ENCODE measurements around the gene CACNB4. TPM values are rescaled to one million over a fixed set of nuclear protein-coding genes. Genes with fewer than 3 reads are reported as not detected.
"Not testable (repeated sequence)": the region's sequence is repeated elsewhere in the genome, so short reads cannot be mapped to it uniquely, and the experiment has no call there.

Gene CACNB4
- total RNA-seq, 1 donor from 2014 or later: 4.9 TPM

DNA sequence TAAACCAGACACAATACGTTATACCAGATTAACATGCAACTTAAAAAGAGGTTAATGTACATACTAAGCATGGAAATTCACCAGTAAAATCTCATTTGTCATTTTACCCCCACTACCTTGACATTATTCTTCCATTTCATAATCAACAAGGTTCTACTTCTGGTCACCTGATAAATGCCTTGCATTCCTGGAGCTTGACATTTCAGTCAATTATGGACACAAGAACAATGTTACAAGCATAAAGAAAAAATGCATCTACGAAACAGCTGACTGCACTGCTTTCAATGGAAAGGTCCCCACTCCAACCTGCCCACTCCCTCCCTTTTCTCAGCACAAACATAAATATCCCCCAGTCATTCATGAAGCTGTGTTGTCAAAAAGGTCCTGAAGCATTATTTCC, 302.1 kb downstream of the CACNB4 start:
- no peaks in the 10 kb centered on the region for H3K27me3 ChIP-seq
- H3K4me3 ChIP-seq: no peak overlapping the region
- intact Hi-C loops (cut with DNase I): no loop called here
- H3K27ac ChIP-seq: no peak overlapping the region
- H3K9me3 ChIP-seq: no peaks in the 10 kb centered on the region
- peaks cover 0 to 2% of the 10 kb centered on the region in 2 donors for H3K36me3 ChIP-seq
- no peak for TF ChIP-seq POLR2A (IDR thresholded peaks at IDR 0.05)
- TF ChIP-seq, protein P1, sequence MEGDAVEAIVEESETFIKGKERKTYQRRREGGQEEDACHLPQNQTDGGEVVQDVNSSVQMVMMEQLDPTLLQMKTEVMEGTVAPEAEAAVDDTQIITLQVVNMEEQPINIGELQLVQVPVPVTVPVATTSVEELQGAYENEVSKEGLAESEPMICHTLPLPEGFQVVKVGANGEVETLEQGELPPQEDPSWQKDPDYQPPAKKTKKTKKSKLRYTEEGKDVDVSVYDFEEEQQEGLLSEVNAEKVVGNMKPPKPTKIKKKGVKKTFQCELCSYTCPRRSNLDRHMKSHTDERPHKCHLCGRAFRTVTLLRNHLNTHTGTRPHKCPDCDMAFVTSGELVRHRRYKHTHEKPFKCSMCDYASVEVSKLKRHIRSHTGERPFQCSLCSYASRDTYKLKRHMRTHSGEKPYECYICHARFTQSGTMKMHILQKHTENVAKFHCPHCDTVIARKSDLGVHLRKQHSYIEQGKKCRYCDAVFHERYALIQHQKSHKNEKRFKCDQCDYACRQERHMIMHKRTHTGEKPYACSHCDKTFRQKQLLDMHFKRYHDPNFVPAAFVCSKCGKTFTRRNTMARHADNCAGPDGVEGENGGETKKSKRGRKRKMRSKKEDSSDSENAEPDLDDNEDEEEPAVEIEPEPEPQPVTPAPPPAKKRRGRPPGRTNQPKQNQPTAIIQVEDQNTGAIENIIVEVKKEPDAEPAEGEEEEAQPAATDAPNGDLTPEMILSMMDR (IDR thresholded peaks at IDR 0.05): no peak
- TF ChIP-seq POLR2AphosphoS5 (IDR thresholded peaks at IDR 0.05; ENCODE audit: insufficient read depth in 1 of 2, low read depth in 1 of 2): no peak
- no peak for DNase-seq (ENCODE audit: extremely low spot score in 2 of 2)
- H3K4me1 ChIP-seq: no peaks in the 10 kb centered on the region

DNA sequence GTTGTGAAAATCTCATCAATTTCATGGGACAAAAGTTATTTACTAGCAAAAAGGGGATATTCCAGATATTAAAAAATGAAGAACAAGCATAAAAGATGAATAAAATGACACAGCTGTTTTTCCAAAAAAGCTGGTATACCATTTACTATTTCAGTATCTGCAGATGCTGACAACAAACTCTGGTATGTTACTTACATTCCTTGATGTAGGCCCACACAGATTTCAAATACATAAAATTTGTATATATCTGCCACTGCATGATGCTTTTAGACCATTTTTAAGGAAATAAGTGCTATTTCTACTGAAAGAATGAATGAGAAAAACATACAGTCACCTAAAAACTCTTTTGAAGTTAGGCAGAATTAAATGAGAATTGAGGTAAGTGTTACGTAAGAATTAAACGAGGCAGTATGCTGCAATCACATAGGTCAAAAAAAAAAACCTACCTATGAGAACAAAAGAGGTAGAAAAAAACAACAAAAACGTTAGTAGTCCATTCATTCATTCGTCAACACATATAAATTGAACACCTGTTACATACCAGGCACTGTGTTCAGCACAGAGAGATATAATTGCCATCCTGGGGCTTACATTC, 303.1 kb downstream of the CACNB4 start:
- Histone ChIP-seq H3K36me3 (no peaks in the 10 kb centered on the region), H3K4me3 (no peak overlapping the region), H3K9me3 (no peaks in the 10 kb centered on the region), H3K27me3 (no peaks in the 10 kb centered on the region), H3K27ac (no peak overlapping the region), H3K4me1 (no peaks in the 10 kb centered on the region)
- DNase-seq (ENCODE audit: extremely low spot score in 2 of 2): no peak
- intact Hi-C loops (cut with DNase I): loop anchor here (1.0 kb wide), 1 partner anchor 27 kb away; no protein-coding TSS in a partner anchor
- TF ChIP-seq, protein P1 (IDR thresholded peaks at IDR 0.05): no peak
- TF ChIP-seq POLR2A (IDR thresholded peaks at IDR 0.05) (no peak), POLR2AphosphoS5 (IDR thresholded peaks at IDR 0.05; ENCODE audit: insufficient read depth in 1 of 2, low read depth in 1 of 2) (no peak)

DNA sequence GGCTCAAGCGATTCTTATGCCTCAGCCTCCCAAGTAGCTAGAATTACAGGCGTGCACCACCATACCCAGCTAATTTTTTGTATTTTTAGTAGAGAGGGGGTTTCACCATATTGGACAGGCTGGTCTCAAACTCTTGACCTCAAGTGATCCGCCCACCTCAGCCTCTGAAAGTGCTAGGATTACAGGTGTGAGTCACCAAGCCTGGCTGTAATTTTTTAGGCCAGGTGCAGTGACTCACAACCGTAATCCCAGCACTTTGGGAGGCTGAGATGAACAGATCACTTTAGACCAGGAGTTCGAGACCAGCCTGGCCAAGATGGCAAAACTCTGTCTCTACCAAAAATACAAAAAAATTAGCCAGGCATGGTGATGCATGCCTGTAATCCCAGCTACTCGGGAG, 304.4 kb downstream of the CACNB4 start:
- H3K27me3 ChIP-seq; H3K4me3 ChIP-seq; H3K27ac ChIP-seq; H3K9me3 ChIP-seq; H3K4me1 ChIP-seq; intact Hi-C loops (cut with DNase I); DNase-seq (ENCODE audit: extremely low spot score in 2 of 2); H3K36me3 ChIP-seq: not testable (repeated sequence)

DNA sequence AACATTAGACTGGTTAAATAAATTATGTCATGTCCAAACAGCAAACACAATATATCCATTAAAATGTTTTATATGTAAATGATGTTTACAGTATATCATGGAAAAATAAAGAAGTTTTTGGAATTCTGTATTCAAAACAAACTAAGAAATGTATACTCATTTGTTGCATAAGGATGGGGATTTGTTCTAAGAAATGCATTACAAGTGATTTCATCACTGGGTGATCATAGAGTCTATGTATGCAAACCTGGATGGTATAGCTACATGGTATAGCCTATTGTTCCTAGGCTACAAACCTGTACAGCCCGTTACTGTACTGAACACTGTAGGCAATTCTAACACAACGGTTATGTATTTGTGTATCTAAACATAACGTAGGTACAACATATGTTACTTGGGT, 305.7 kb downstream of the CACNB4 start:
- no peaks in the 10 kb centered on the region for H3K36me3 ChIP-seq
- intact Hi-C loops (cut with DNase I): no loop called here
- H3K27ac ChIP-seq: no peak overlapping the region
- no peaks in the 10 kb centered on the region for H3K27me3 ChIP-seq
- no peaks in the 10 kb centered on the region for H3K9me3 ChIP-seq
- H3K4me1 ChIP-seq: no peaks in the 10 kb centered on the region
- DNase-seq (ENCODE audit: extremely low spot score in 2 of 2): no peak
- no peak overlapping the region for H3K4me3 ChIP-seq
- TF ChIP-seq, protein P1 (IDR thresholded peaks at IDR 0.05): no peak
- TF ChIP-seq POLR2AphosphoS5 (IDR thresholded peaks at IDR 0.05; ENCODE audit: insufficient read depth in 1 of 2, low read depth in 1 of 2): no peak
- TF ChIP-seq POLR2A (IDR thresholded peaks at IDR 0.05): no peak

DNA sequence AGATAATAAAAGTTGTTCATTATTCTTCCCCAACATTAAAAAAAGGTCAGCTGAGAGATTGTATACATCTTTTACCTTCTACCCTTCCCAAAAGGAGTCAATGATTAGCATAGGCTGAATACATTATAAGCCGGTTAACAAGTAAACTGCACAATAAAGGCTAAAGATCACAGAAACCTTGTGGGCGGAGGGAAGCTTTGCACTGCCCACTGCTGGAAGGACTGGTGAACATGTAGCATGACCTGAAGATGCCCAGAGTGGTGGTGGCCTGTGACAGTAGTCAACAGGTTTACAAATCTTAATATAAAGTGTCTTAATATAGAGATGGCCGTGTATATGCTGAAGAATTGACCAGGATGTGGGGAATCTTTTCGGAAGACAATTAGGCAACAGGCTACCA, 306.3 kb downstream of the CACNB4 start:
- Histone ChIP-seq H3K4me1 (no peaks in the 10 kb centered on the region), H3K36me3 (no peaks in the 10 kb centered on the region), H3K27me3 (no peaks in the 10 kb centered on the region), H3K9me3 (no peaks in the 10 kb centered on the region), H3K27ac (no peak overlapping the region), H3K4me3 (no peak overlapping the region)
- intact Hi-C loops (cut with DNase I): no loop called here
- TF ChIP-seq, protein P1 (IDR thresholded peaks at IDR 0.05): no peak
- no peak for DNase-seq (ENCODE audit: extremely low spot score in 2 of 2)
